Keratinocyte (primary cell): Measurements from ENCODE around the gene ARSI. TPM values are rescaled to one million over a fixed set of nuclear protein-coding genes. Genes with fewer than 3 reads are reported as not detected.

Experiments
- DNase-seq: peaks from one replicate; pipeline ENCODE4 v3.0.0-alpha.2; 2011; ENCODE audit warnings: low read depth, missing footprints, low spot score
- FAIRE-seq: peaks from 2 replicates; lab custom pipeline; 2011; peaks lifted over from hg19 to GRCh38; lab: Jason Lieb, UNC
- H2AFZ ChIP-seq: 2 replicates; pipeline ENCODE4 v1.6.0; 2012; ENCODE audit warnings: low read length, control low read depth, inconsistent platforms; ENCODE audit not compliant: control insufficient read depth
- H3K27ac ChIP-seq: 2 replicates; pipeline ENCODE4 v1.5.1; 2011; ENCODE audit warnings: low read length; ENCODE audit not compliant: control insufficient read depth, insufficient read depth
- H3K27me3 ChIP-seq: 3 replicates; pipeline ENCODE4 v1.6.0; 2011; ENCODE audit warnings: low read length; ENCODE audit not compliant: control insufficient read depth, insufficient read depth; ENCODE audit errors: extremely low read depth
- H3K36me3 ChIP-seq, 2 experiments: 2 replicates in 1 of 2; 3 replicates in 1 of 2; pipeline ENCODE4 v1.5.1; 2011; ENCODE audit warnings: low read length in 2 of 2, mild to moderate bottlenecking in 1 of 2; ENCODE audit not compliant: control insufficient read depth in 2 of 2, insufficient read depth in 2 of 2; ENCODE audit errors: extremely low read depth in 1 of 2
- H3K4me1 ChIP-seq: 3 replicates; pipeline ENCODE4 v1.5.1; 2011; ENCODE audit warnings: low read length; ENCODE audit not compliant: control insufficient read depth, insufficient read depth; ENCODE audit errors: extremely low read depth
- H3K4me2 ChIP-seq: 3 replicates; pipeline ENCODE4 v1.6.0; 2011; ENCODE audit warnings: low read depth, low read length; ENCODE audit not compliant: control insufficient read depth, insufficient read depth; ENCODE audit errors: extremely low read depth
- H3K4me3 ChIP-seq, 3 experiments: fragments of 200-600 bp in 1 of 3; sonication (generic) in 1 of 3; 2 replicates in 2 of 3; 3 replicates in 1 of 3; pipeline ENCODE4 v1.5.1; 2011 to 2016; ENCODE audit warnings: low read length in 3 of 3, mild to moderate bottlenecking in 3 of 3, control low read depth in 2 of 3, inconsistent platforms in 1 of 3, low read depth in 1 of 3, mixed read lengths in 1 of 3, mixed run types in 1 of 3, moderate library complexity in 1 of 3; ENCODE audit not compliant: control insufficient read depth in 2 of 3, insufficient read depth in 2 of 3; ENCODE audit errors: extremely low read depth in 1 of 3
- H3K79me2 ChIP-seq: 2 replicates; pipeline ENCODE4 v1.6.0; 2012; ENCODE audit warnings: low read length; ENCODE audit not compliant: control insufficient read depth, insufficient read depth
- H3K9ac ChIP-seq: 3 replicates; pipeline ENCODE4 v1.6.0; 2011; ENCODE audit warnings: low read length; ENCODE audit not compliant: control insufficient read depth, insufficient read depth; ENCODE audit errors: extremely low read depth
- H3K9me1 ChIP-seq: 3 replicates; pipeline ENCODE4 v1.6.0; 2011; ENCODE audit warnings: low read length; ENCODE audit not compliant: control insufficient read depth, insufficient read depth; ENCODE audit errors: extremely low read depth
- H3K9me3 ChIP-seq: 2 replicates; pipeline ENCODE4 v1.5.1; 2012; ENCODE audit warnings: low read depth, low read length; ENCODE audit not compliant: control insufficient read depth
- H4K20me1 ChIP-seq: 3 replicates; pipeline ENCODE4 v1.6.0; 2011; ENCODE audit warnings: low read length; ENCODE audit not compliant: control insufficient read depth, insufficient read depth; ENCODE audit errors: extremely low read depth
- CTCF ChIP-seq, 3 experiments: IDR thresholded peaks in 1 of 3; conservative IDR thresholded peaks in 1 of 3; optimal IDR thresholded peaks in 1 of 3; 2 replicates in 2 of 3; 3 replicates in 1 of 3; pipeline versions ENCODE3 to v1.5.1; 2011; ENCODE audit warnings: low read length in 3 of 3, mild to moderate bottlenecking in 3 of 3, moderate library complexity in 2 of 3, control low read depth in 1 of 3, inconsistent platforms in 1 of 3; ENCODE audit not compliant: insufficient read depth in 2 of 3; ENCODE audit errors: extremely low read depth in 1 of 3
- EZH2 ChIP-seq: IDR thresholded peaks from one replicate; pipeline ENCODE4 v1.6.1; 2012; ENCODE audit warnings: inconsistent platforms, mild to moderate bottlenecking, low read length, moderate library complexity
- dilution Hi-C: fragments of 300-500 bp; cut with MboI; formaldehyde crosslinking; loops from one replicate; pipeline ENCODE4 v1.7.0; 2020; ENCODE audit warnings: low sequenced_read_pairs; ENCODE audit not compliant: extremely low pct_ligation_motif_present
- polyA plus RNA-seq, 5 experiments: library from polyadenylated mRNA; depleted of rRNA in 3 of 5; stranded (reverse) in 3 of 5; stranded (forward) in 1 of 5; unstranded in 1 of 5; fragments of >200 nt; gene quantifications; 1 replicate in 1 of 5; 2 replicates in 3 of 5; 3 replicates in 1 of 5; pipeline versions ENCODE4 v1.2.1 to v1.2.3, GENCODE V29; 2011 to 2012; ENCODE audit warnings: missing spikeins in 2 of 5, low read depth in 1 of 5, low replicate concordance in 1 of 5

Gene ARSI
- polyA plus RNA-seq, 1 donor (not counting 4 experiments of a cell fraction or from before 2014, with no cell fraction given) = 1.7 TPM

- Histone ChIP-seq H3K9me1 (no peaks in the 10 kb centered on the region), H3K79me2 (no peaks in the 10 kb centered on the region), H3K9ac (no peak overlapping the region), H4K20me1 (no peaks in the 10 kb centered on the region), H3K9me3 (no peaks in the 10 kb centered on the region), H3K36me3 (no peaks in the 10 kb centered on the region), H3K4me3 (no peak overlapping the region), H2AFZ (no peak overlapping the region), H3K27ac (no peak overlapping the region), H3K4me1 (peaks cover 6% of the 10 kb centered on the region), H3K4me2 (no peak overlapping the region), H3K27me3 (no peaks in the 10 kb centered on the region)
- FAIRE-seq (no peak), DNase-seq (no peak)
- TF ChIP-seq CTCF (optimal IDR thresholded peaks at IDR 0.05 in 1 of 3, IDR thresholded peaks at IDR 0.05 in 1 of 3, conservative IDR thresholded peaks at IDR 0.05 in 1 of 3; ENCODE audit: extremely low read depth in 1 of 3, insufficient read depth in 2 of 3, low read length in 3 of 3) = no peak
- TF ChIP-seq EZH2 = no peak
- dilution Hi-C loops = no loop called here
Observed at GRCh38 chr5:150341989-150342388, 39.3 kb upstream of the ARSI start.

- DNase-seq = no peak
- Histone ChIP-seq H3K4me1 (peaks cover 6% of the 10 kb centered on the region), H3K9me3 (no peaks in the 10 kb centered on the region), H3K4me2 (no peak overlapping the region), H2AFZ (no peak overlapping the region), H3K36me3 (no peaks in the 10 kb centered on the region), H3K9ac (no peak overlapping the region), H3K9me1 (no peaks in the 10 kb centered on the region), H4K20me1 (no peaks in the 10 kb centered on the region), H3K27ac (no peak overlapping the region), H3K4me3 (no peak overlapping the region), H3K27me3 (no peaks in the 10 kb centered on the region), H3K79me2 (no peaks in the 10 kb centered on the region)
- dilution Hi-C loops = no loop called here
- no peak for FAIRE-seq
- no peak for TF ChIP-seq CTCF (optimal IDR thresholded peaks at IDR 0.05 in 1 of 3, IDR thresholded peaks at IDR 0.05 in 1 of 3, conservative IDR thresholded peaks at IDR 0.05 in 1 of 3; ENCODE audit: extremely low read depth in 1 of 3, insufficient read depth in 2 of 3, low read length in 3 of 3)
- TF ChIP-seq EZH2 = no peak
Observed at GRCh38 chr5:150341331-150341730, 38.6 kb upstream of the ARSI start.
